DMS79 treated with DMSO at 0.1 percent for 48 hours (cell line): ENCODE data around the gene FAM9B.

ENCODE experiments used
- DNase-seq: peaks from one replicate; lab custom pipeline; 2025; lab: John Stamatoyannopoulos, UW

The FAM9B gene

DNA sequence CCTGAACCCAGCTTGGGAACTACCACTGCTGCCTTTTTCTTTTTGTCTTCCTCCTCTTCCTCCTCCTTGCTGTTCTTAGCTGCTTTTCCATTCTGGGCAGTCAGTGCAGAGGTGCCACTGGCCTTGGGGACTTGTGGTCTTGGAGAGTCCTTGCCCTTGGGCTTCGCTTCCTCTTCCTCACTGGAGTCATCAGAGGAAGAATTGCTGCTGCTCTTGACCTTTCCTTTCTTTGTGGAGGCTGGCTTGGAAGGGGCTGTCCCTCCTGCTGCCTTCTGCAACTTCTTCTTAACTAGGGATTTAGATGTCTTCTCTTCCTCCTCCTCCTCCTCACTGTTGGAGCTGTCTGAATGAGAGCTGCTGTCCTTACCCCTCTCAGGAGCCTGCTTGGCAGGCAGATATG lies 53.2 kb downstream of the FAM9B start:
- no peak for DNase-seq
